BLaER1 treated with 17β-estradiol and CSF1 and Interleukin-3, amounts not matched to agents 10 nM and 100 nM (cell line): ENCODE data around the gene ME3.

Source experiments
- H3K27ac ChIP-seq, 11 experiments: shearing (Covaris generic); formaldehyde crosslinking; 2 replicates each; pipeline ENCODE4 v1.8.1; 2022
- H3K27me3 ChIP-seq, 11 experiments: shearing (Covaris generic); formaldehyde crosslinking; 2 replicates each; pipeline ENCODE4 v1.8.1; 2022
- H3K36me3 ChIP-seq, 11 experiments: shearing (Covaris generic); formaldehyde crosslinking; 2 replicates each; pipeline ENCODE4 v1.8.1; 2022
- H3K4me1 ChIP-seq, 10 experiments: shearing (Covaris generic); formaldehyde crosslinking; 2 replicates each; pipeline ENCODE4 v1.8.1; 2022
- H3K4me2 ChIP-seq, 11 experiments: shearing (Covaris generic); formaldehyde crosslinking; 2 replicates each; pipeline ENCODE4 v1.8.1; 2022
- H3K4me3 ChIP-seq, 10 experiments: shearing (Covaris generic); formaldehyde crosslinking; 2 replicates each; pipeline ENCODE4 v1.8.1; 2022
- H3K9ac ChIP-seq, 11 experiments: shearing (Covaris generic); formaldehyde crosslinking; 2 replicates each; pipeline ENCODE4 v1.8.1; 2022
- H3K9me3 ChIP-seq, 11 experiments: shearing (Covaris generic); formaldehyde crosslinking; replicated peaks in 1 of 11; 2 replicates each; pipeline ENCODE4 v1.8.1; 2022
- H4K20me1 ChIP-seq, 11 experiments: shearing (Covaris generic); formaldehyde crosslinking; 2 replicates each; pipeline ENCODE4 v1.8.1; 2022
- Cebpa-rat ChIP-seq, 11 experiments: shearing (Covaris generic); IDR thresholded peaks; 2 replicates each; pipeline ENCODE4 v1.8.1; 2022

Gene ME3

DNA sequence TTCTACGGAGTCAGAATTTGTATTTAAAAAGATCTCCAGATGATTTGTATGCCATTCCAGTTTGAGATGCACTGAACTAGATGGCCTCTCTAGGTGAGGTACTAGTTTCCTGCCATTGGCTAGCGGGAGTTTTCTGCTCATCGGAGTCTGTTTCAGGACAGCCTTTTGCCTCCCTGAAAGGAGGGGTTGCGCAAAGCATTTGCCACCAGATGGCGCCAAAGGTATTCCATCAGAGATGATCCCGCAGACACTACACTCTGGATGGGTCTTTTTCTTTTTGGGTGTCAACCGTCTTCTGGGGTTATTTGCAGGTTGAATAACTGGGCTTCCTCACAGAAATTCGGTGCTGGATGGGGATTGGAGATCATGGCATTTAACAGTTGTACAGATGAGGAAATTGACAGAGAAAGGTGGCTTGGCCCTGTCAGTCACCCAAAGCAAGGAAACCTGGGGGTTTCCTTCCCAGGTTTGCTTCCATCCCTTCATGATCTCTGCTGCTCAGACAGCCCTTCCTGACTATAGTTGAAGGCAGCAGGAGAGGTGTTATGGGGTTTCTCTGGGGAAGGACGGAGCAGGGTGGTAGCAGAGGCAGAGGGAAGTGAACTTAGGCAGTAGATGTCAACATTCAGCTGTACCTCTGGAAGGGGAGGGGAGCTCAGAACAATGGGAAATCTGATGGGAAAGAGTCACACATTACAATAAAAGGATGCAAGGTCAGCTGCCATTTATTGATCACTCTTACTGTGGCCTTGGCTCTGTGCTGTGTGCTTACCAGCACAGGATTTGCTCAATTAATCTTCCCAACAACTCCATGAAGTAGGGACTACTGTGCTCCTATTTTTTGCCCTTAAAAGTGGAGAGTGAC, 216.1 kb downstream of the ME3 start:
- Histone ChIP-seq H3K36me3 (no peaks in the 10 kb centered on the region), H3K4me2 (no peak overlapping the region; a peak in 1 of 22 replicates), H4K20me1 (no peaks in the 10 kb centered on the region), H3K4me3 (no peak overlapping the region), H3K9ac (no peak overlapping the region), H3K27me3 (no peaks in the 10 kb centered on the region), H3K4me1 (peaks cover 7 to 16% (median 13%) of the 10 kb centered on the region in 10 experiments), H3K9me3 (no peaks in the 10 kb centered on the region), H3K27ac (no peak overlapping the region)
- TF ChIP-seq Cebpa-rat (IDR thresholded peaks at IDR 0.05), result no peak; a peak in 1 of 22 replicates

DNA sequence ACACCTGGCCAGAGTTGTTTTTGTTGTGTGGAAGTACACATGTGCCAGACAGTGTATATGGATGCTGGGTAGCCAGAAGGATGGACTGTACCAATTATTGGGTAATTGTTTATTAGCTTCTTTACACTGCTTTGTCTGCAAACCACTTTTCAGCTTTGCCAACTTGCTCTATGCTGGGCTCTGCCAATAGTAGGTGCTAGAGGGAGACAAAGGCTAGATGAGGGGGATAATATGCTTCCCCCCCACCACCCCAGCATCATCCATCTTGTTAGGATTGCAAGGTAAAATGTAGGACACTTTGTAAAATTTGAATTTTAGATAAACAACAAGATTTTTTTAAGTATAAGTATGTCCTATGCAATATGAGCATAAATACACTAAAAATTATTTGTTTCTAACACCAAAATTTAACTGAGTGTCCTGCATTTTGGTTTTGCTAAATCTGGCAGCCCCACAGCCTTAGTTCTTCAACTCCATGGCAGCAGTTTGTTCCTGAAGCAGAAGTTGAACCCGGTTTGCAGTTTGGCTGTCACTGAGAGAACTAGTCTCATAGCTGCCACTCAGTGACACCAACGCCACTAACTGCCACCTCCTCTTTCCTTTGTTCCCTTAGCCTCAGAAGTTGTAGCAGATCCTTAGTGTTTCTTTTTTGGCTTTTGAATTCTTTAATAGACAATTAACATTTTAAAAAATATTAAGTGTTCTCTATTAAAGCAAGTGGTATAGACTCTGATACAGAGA, 219.0 kb downstream of the ME3 start:
- H3K4me3 ChIP-seq, result no peak overlapping the region
- H3K9me3 ChIP-seq, result peaks cover 0 to 12% (median 0%) of the 10 kb centered on the region in 11 experiments; a peak in 3 of 22 replicates
- no peaks in the 10 kb centered on the region for H3K27me3 ChIP-seq
- no peak overlapping the region for H3K4me2 ChIP-seq
- H3K27ac ChIP-seq, result no peak overlapping the region
- H3K9ac ChIP-seq, result no peak overlapping the region
- no peaks in the 10 kb centered on the region for H3K36me3 ChIP-seq
- no peaks in the 10 kb centered on the region for H4K20me1 ChIP-seq
- TF ChIP-seq Cebpa-rat (IDR thresholded peaks at IDR 0.05), result no peak
- peaks cover under 1 to 22% (median 19%) of the 10 kb centered on the region in 10 experiments; a peak in 16 of 20 replicates for H3K4me1 ChIP-seq

DNA sequence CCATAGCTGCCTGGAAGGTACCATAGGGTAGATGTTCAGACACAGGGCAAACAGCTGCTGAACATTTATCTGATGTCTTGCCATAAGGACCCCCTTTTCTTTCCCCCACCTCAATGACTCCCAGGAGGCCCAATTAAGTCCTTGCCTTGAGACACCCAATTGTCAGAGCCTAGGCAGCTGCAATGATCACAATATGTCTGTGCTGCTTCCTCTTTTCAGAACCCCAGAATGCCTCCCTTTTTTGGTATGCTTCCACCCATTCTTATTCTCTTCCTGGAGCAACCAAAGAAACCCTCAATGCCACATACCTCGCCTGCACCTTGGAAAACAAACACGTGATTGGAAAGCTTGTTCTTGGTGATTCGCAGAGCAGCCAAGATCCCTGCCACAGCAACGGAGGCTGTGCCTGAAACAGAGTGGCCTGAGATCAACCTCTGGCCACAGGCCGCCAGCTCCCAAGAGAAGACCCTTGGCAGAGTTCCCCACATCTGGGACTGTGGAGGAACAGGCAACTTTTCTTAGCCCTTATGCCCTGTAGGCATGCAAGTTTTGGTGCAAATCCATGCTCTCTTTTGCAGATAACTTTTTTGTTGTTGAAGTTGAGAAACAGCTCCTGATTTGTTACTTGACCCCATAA, 222.3 kb downstream of the ME3 start:
- Histone ChIP-seq H3K4me3 (no peak overlapping the region), H3K9me3 (peaks cover 0 to 12% (median 0%) of the 10 kb centered on the region in 11 experiments; a peak in 3 of 22 replicates), H3K27ac (peak overlapping the region in 3 of 11 experiments; percentile 67 to 78 (median 77); a peak in 5 of 22 replicates), H3K4me2 (peak overlapping the region in 9 of 11 experiments; percentile 15 to 75 (median 64); a peak in 16 of 22 replicates), H3K4me1 (peaks cover 7 to 50% (median 41%) of the 10 kb centered on the region in 10 experiments; a peak in 18 of 20 replicates), H4K20me1 (no peaks in the 10 kb centered on the region), H3K27me3 (no peaks in the 10 kb centered on the region), H3K9ac (no peak overlapping the region), H3K36me3 (no peaks in the 10 kb centered on the region)
- TF ChIP-seq Cebpa-rat (IDR thresholded peaks at IDR 0.05), result no peak

DNA sequence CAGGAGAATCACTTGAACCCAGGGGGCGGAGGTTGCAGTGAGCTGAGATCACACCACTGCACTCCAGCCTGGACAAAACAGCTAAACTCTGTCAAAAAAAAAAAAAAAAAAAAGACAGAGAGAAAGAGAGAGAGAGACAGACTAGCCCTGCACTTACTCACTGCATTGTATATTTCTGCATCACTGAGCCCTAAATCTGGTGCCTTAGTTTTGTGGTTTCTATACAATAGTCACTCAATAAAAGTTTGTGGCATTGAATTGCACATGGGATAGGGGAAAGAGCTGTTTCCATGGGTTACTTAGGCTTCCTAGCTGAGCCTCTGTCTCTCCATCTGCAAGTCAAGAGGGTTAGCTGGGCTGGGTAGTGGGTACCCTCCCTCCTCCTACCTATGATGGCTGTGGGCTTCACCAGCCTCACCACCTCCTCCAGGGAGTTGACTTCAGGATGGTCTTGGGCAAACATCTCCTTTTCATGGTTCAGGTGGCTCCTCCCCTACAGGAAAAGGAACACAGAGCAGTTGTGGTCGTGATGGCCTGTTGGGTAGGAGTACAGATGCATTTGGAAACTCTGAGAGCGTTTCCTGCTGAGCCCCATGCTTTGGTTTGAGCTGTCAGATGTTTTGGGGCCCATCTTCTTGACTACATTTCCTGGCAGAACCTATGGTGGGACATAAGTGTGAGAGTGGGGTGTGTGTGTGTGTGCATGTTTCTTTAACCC, 224.5 kb downstream of the ME3 start:
- peak in 4 of 11 experiments; percentile 53 to 85 (median 67); a peak in 5 of 22 replicates for TF ChIP-seq Cebpa-rat (IDR thresholded peaks at IDR 0.05)
- H3K27me3 ChIP-seq, result no peaks in the 10 kb centered on the region

DNA sequence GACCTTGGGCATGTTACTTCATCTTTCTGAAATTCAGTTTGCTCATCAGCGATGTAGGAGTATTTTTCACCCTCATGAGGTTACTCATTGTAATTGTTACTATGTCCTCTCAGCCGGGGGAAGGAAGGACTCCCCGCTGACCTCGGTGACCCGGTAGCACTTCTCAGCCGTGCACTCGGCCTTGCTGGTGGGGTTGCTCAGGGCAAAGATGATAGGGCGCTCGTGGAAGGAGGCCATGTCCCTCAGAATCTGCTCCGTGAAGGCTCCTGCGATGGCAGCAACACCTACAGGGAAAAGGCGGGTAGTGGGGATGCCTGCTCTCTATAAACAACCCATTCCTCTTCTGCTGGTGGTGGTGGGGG, 225.5 kb downstream of the ME3 start:
- no peak overlapping the region for H3K4me3 ChIP-seq
- no peak overlapping the region for H3K9ac ChIP-seq
- H3K36me3 ChIP-seq, result no peaks in the 10 kb centered on the region
- H3K9me3 ChIP-seq, result peaks cover 0 to 12% (median 0%) of the 10 kb centered on the region in 11 experiments; a peak in 3 of 22 replicates
- no peaks in the 10 kb centered on the region for H4K20me1 ChIP-seq
- no peaks in the 10 kb centered on the region for H3K27me3 ChIP-seq
- TF ChIP-seq Cebpa-rat (IDR thresholded peaks at IDR 0.05), result no peak
- peaks cover 17 to 81% (median 65%) of the 10 kb centered on the region in 10 experiments for H3K4me1 ChIP-seq
- peak overlapping the region in 5 of 11 experiments; percentile 4 to 78 (median 67); a peak in 6 of 22 replicates for H3K27ac ChIP-seq
- H3K4me2 ChIP-seq, result peak overlapping the region in 8 of 11 experiments; percentile 25 to 75 (median 67); a peak in 15 of 22 replicates

More for the DNA sequence above, 224.5 kb downstream of the ME3 start:
- Histone ChIP-seq H3K4me1 (peaks cover 11 to 72% (median 56%) of the 10 kb centered on the region in 10 experiments), H3K4me3 (no peak overlapping the region), H4K20me1 (no peaks in the 10 kb centered on the region), H3K9me3 (peaks cover 0 to 12% (median 0%) of the 10 kb centered on the region in 11 experiments; a peak in 3 of 22 replicates), H3K9ac (peak overlapping the region in 1 of 11 experiments; percentile 53; a peak in 3 of 22 replicates), H3K36me3 (no peaks in the 10 kb centered on the region), H3K27ac (peak overlapping the region in 7 of 11 experiments; percentile 46 to 78 (median 67); a peak in 13 of 22 replicates), H3K4me2 (peak overlapping the region; percentile 20 to 75 (median 64); a peak in 21 of 22 replicates)

DNA sequence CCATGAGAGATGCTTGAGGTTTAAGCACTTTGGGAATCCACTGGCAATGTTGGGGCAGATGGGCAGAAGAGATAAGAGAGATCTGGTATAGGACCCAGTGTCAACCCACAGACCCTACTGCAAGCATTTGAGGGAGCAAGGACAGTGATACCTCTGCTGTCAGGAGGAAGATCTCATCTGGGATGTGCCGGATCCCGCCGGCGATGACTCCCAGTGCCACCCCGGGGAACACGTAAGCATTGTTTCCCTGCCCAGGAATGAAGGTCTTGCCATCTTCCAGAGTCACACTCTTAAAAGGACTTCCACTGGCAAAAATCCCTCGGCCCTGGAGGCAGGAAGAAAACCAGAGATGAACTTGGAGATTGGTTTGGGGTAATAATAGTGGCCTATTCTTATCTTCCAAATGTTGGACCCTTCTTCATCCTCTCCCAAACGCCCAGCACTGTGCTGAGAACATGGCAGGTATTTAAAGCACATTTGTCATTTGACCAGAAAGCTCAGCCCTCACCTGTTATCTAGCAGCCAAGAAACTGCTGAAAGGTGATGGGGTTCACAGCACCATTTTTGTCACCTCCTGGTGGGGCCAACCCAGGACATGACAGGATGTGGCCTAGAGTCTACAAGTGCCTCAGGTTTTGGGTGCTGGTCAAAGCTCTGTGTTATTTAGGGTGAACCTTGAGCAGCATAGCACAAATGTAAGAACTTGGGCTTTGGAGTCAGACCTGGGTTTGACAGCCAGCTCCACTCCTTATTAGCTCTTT, 226.1 kb downstream of the ME3 start:
- Histone ChIP-seq H3K9me3 (peaks cover 0 to 12% (median 0%) of the 10 kb centered on the region in 11 experiments; a peak in 3 of 22 replicates), H4K20me1 (no peaks in the 10 kb centered on the region), H3K9ac (no peak overlapping the region), H3K4me3 (no peak overlapping the region), H3K4me2 (peak overlapping the region in 7 of 11 experiments; percentile 56 to 75 (median 70); a peak in 13 of 22 replicates), H3K27me3 (no peaks in the 10 kb centered on the region), H3K27ac (0 out of 22 replicates have a peak overlapping the region, but pooled peaks of 1 of the 11 experiments have one; percentile 67), H3K36me3 (no peaks in the 10 kb centered on the region), H3K4me1 (peaks cover 17 to 81% (median 66%) of the 10 kb centered on the region in 10 experiments)
- TF ChIP-seq Cebpa-rat (IDR thresholded peaks at IDR 0.05), result no peak

DNA sequence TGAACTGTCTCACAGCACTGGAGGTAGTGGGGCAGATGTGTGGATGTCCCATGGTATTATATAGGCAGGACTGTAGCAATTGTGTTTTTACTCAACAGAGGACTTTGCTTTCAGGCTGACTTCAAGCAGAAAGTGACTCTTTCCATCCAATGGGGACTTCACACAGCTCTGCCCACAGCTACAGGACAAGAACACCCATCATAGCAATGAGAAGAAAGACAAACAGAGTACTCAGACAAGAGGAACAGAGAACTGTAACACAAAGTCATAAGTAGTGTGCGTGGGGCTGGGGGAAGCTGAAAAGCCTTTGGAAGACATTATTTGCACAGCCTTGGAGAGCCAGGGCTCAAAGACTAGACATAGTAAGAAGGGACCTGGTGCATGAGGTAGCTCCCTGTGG, 227.4 kb downstream of the ME3 start:
- no peak for TF ChIP-seq Cebpa-rat (IDR thresholded peaks at IDR 0.05)
- peaks cover 0 to 12% (median 0%) of the 10 kb centered on the region in 11 experiments; a peak in 3 of 22 replicates for H3K9me3 ChIP-seq

More for the DNA sequence above, 227.4 kb downstream of the ME3 start:
- H3K27ac ChIP-seq, result no peak overlapping the region
- no peaks in the 10 kb centered on the region for H3K27me3 ChIP-seq
- H3K4me1 ChIP-seq, result peaks cover 17 to 86% (median 71%) of the 10 kb centered on the region in 10 experiments
- peak overlapping the region in 7 of 11 experiments; percentile 2 to 83 (median 70); a peak in 9 of 22 replicates for H3K4me2 ChIP-seq
- H3K36me3 ChIP-seq, result no peaks in the 10 kb centered on the region
- no peak overlapping the region for H3K9ac ChIP-seq
- no peak overlapping the region for H3K4me3 ChIP-seq
- H4K20me1 ChIP-seq, result no peaks in the 10 kb centered on the region
